ENCODE measurements around the gene CEP126. TPM values are rescaled to one million over a fixed set of nuclear protein-coding genes. Genes with fewer than 3 reads are reported as not detected.

Gene CEP126
- total RNA-seq, 1 donor from 2014 or later, result 1.1 TPM

DNA sequence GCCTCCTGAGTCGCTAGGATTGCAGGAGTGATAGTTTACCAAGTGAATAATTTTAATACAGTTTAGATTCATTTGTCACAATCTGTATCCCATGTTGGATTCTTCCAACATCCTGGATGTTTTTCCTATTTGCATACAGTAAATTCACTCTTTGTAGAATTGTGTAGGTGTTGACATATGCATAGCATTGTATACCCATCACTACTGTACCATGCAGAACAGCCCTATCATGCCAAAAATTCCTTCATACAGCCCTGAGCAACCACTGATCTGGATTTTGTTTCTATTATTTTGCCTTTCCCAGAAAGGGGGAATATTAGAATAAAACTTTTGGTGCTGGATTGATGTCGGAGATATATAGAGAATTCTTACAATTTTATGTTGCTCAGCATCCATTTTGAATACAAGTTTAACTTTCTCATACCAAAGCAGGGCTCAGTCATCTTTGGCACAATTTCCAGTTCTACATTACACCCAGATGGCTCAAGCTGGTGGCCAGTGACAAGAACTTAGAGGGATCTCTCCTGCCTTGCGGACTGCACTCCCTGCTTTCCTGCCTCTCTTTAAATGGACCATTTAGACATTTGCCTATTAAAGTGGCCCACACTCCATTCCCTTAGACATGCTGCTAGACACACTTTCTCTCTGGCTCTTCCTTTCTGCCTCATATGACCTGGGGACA is 87.0 kb downstream of the CEP126 start:
- DNase-seq (ENCODE audit: missing footprints), result no peak
- ATAC-seq, result no peak
- intact Hi-C loops (cut with DNase I), result loop anchor here (10.0 kb wide), 1 partner anchor 547 kb away; no protein-coding TSS in a partner anchor

DNA sequence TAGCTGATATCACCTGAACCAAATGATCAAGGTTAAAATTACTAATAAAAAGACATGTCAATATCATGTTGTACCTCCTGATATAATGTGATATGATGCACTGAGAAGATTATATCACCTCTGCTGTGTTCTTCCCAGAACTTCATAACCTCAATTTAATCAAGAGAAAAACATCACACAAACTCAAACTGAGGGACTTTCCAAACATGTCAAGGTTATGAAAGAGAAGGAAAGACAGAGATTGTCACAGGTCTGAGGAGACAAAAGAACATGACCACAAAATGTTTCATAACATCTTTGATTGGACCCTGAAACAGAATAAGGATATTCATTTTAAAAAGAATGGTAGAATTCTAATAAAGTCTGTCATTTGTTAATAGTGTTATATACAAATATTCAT is 89.4 kb downstream of the CEP126 start:
- DNase-seq (ENCODE audit: missing footprints) (no peak), ATAC-seq (no peak)
- intact Hi-C loops (cut with DNase I), result loop anchor here (10.0 kb wide), 1 partner anchor 549 kb away; no protein-coding TSS in a partner anchor

DNA sequence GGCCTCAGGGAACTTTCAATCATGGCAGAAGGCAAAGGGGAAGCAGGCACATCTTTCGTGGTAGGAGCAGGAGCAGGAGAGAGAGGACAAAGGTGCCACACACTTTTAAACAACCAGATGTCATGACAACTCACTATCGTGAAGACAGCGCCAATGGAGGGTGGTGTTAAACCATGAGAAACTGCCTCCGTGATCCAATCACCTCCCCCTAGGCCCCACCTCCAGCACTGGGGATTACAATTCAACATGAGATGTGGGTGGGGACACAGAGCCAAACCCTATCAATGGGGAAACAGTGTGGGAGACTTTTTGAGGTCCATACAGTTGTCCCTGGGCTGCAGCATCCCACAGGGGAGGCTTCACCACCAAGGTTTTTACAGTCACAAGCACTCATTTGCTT is 90.5 kb downstream of the CEP126 start:
- ATAC-seq, result no peak
- intact Hi-C loops (cut with DNase I), result loop anchor here (10.0 kb wide), 1 partner anchor 551 kb away; no protein-coding TSS in a partner anchor
- no peak for DNase-seq (ENCODE audit: missing footprints)

DNA sequence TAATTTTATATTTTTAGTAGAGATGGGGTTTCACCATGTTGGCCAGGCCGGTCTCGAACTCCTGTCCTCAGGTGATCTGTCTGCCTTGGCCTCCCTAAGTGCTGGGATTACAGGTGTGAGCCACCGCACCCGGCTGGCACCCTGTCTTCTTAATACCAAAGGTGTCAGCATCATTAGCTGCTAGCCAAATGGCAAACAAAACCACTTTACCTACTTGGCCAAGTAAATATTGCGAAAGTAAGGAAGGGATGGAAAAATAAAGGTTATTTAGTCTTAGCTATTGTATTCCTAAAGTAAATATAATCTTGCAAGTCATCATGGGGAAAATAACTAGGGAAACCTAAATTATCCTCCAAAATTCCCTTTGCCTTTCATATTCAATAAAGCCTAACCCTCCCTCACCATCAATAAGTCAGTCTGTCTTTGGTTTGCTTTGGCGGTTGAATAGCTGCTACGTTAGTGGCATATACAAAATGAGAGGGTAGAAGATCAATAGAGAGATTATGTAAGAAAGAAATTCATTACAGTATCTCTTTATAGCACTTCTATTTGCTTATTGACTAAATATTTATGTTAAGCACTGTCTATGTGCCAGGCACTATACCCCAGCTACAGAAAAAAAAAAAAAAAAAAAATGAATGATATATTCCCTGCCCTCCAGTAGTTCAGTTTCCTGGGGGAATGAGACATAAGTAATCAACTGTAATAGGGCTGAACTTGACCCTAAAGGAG is 92.2 kb downstream of the CEP126 start:
- DNase-seq (ENCODE audit: missing footprints) (no peak), ATAC-seq (no peak)
- intact Hi-C loops (cut with DNase I), result loop anchor here (1.0 to 10.0 kb wide), 2 partner anchors 147 to 552 kb away; no protein-coding TSS in a partner anchor

DNA sequence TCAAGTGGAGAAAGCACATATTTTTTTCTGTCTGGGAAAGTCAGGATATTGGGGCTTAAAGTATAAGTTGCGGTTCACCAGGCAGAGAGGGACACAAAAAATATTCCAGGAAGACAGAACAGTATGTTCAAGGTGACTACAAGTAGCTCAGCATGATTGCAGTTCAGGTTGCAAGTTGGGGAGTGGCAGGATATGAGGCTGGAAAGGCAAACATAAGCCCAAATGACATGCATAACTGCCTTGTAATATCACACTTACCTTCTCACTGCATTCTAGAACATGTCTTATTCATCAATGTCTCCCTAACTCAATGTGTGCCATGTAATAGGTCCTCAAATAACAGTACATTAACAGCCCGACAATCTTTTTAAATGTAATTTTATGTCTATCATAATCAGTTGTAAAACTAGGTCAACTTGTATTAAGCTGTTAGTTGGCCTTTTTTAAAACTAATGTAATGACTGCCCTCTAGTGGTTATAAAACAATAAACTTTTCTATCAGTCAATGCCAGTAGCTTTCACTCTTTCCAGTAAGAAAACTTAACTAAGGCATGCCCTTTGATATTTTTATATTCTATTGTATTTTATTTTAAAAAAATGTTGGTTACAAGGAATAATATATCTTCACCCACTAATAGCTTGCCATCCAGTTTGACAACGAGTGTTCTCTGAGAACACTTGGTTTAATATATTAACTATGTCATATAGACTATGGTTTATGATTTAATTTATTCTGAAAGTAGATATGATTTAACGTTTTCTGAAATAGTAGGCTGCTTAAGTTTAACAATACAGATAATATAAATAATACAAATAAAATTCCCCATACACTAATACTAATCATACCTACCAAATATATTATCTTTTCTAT is 93.0 kb downstream of the CEP126 start:
- intact Hi-C loops (cut with DNase I), result loop anchor here (1.0 to 10.0 kb wide), 2 partner anchors 148 to 553 kb away; no protein-coding TSS in a partner anchor
- DNase-seq (ENCODE audit: missing footprints) (no peak), ATAC-seq (no peak)

DNA sequence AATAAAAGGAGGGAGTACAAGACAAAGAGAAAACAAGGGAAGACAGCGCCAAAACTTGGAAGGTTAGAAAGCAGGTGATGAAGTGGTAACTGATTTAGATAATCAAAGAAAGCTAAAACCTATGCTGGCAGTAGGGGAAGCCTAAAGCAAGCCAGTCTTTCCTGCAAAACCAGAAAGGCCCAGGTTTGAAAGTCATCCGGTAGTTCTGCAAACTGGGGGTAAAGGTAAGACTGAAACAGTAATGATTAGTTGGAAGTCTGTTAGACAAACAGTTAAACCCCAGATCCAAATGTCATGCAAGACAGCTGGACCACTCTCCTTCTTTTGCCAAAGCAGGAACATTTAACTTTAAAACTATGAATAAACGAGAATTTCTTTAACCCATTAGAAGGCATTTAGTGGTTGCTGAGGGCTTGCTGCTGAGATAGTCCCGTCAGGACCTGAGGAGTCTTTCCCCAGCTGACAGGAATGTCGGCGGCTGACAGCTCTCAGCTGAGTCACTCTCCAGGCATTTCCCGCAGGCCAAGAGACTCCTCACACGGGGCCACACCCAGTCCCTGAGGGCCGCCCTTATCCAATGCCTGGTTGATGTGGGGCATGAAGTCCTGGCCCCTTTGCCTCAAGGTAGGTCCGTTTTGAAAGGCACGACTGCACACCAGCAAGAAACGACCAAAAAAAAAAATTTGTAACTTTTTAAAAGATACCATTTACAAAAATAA is 96.1 kb downstream of the CEP126 start:
- ATAC-seq (peak; percentile 75), DNase-seq (ENCODE audit: missing footprints) (peak; percentile 81)
- intact Hi-C loops (cut with DNase I), result no loop called here

DNA sequence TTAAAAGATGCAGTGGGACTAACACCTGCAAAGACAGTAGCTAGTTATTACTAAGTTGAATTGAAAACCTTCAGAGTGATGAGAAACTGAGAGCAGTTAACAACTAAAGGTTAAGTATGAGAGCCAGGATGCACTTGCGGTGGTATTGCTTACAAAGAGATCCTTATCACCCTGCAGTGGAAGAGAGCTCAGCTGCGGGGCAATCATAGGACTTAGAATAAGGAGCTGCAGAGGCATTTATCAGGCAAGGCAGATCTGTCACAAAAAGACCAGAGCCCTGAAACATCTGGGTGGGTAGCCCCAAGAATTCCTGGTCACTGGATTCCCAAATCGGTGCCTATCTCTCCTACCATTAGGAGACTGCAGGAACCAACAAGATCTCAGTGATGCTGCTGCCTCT is 98.1 kb downstream of the CEP126 start:
- DNase-seq (ENCODE audit: missing footprints) (no peak), ATAC-seq (no peak)
- intact Hi-C loops (cut with DNase I), result no loop called here

DNA sequence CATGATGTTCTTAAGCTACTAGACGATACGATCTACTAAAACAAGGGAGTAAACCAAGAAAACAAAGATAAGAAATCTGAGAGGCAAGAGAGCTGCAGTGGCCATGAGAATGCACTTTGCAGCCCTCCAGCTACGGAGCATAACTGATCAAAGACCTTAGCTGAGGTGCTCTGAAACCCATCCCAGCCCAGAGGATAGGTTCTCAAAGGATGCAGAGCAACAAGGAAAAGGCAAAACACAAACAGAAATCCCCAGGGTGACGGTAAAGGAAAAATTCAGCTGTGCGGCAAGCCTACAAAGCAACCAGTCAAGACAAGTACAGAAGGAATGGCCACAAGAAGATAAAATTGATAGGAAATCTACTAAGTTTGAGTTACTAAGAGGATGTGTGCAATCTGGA is 99.9 kb downstream of the CEP126 start:
- DNase-seq (ENCODE audit: missing footprints) (no peak), ATAC-seq (no peak)
- intact Hi-C loops (cut with DNase I), result no loop called here

DNA sequence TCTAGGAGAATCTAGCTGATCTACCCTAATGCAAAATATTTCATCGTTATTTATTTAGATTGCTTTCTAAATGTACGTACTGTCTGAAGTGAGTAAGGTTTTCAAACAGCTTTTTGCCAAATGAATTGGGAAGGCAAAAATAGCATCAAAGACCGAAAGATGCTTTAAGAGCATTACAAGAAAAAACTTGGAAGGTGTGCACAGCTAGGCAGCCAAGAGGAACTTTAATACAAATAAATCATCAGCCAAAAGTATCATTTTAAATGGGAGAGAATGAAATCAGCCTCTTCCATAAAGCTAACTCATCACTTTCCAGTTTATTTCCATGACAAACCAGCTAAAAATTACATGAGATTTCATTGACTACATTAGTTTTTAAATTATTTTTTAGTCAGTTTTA is 102.2 kb downstream of the CEP126 start:
- intact Hi-C loops (cut with DNase I), result no loop called here
- ATAC-seq, result no peak
- no peak for DNase-seq (ENCODE audit: missing footprints)

DNA sequence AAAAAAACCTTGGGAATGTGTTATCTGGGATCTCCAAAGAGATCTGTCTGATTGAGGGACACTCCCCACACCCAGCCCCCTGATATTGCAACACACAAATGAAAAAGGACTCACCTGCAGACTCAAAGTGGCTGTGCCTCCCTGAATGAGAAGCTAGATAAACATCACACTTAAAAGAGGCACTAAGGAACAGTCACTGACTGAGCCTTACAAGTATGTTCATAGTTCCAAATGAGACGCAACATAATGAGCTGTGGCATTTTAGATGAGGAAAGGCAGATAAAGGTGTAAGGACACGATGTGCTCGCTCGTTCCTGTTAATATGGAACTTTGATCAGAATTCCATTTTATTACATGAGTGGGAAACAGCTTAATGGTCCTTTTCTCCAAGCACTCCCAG is 111.4 kb downstream of the CEP126 start:
- no peak for ATAC-seq
- no peak for DNase-seq (ENCODE audit: missing footprints)
- intact Hi-C loops (cut with DNase I), result no loop called here

DNA sequence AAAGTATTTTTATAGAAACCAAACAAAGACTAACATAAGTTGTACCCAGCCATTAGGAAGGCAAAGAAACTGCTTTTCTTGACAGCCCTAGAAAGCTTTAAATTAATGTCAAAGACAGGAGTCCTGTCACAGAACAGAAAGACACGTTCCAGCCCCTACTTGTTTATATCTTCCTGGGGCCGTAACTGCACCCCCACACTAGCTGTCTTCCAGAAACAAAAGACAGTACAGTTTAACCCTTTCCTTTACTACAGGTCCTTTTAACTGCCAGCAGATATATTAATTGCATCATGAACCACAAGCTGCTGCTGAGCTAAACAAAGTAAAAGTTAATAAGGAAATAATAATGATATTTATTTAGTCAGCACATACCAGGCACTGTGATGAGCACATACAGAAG is 112.1 kb downstream of the CEP126 start:
- intact Hi-C loops (cut with DNase I), result no loop called here
- no peak for ATAC-seq
- no peak for DNase-seq (ENCODE audit: missing footprints)

DNA sequence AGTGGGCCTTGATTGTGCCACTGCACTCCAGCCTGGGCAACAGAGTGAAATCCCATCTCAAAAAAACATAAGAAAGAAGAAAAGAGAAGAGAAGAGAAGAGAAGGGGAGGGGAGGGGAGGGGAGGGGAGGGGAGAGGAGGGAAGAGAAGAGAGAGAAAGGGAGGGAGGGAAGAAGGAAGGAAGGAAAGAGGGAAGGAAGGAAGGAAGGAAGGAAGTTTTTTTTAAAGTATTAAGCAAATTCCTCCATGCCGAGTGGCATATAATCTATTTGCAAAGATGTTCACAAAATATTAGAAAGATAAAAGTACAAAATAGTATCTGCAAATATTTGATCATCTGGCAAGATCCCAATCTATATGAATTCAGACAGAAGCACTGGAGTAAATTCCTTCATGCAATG is 121.9 kb downstream of the CEP126 start:
- DNase-seq (ENCODE audit: missing footprints), result no peak
- intact Hi-C loops (cut with DNase I), result no loop called here

DNA sequence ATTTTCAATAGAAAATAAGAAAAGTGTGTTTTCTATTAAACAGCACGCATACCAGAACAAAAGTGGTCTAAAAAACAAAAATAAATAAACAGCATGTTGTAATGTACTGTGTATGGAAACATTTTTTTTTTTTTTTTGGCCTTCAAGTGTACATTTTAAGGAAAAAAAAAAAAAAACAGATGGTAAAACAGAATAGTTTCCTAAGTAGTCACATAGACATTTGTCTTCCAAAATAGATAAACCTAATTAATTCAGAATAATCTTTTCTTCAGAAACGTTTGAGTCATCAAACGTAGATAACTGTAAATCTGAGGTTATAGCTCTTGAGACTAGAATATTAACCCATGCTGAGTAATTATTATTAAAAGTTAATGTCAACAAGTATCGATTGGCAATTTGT is 132.0 kb downstream of the CEP126 start:
- ATAC-seq (no peak), DNase-seq (ENCODE audit: missing footprints) (no peak)
- intact Hi-C loops (cut with DNase I), result no loop called here

More for the DNA sequence above, 121.9 kb downstream of the CEP126 start:
- no peak for ATAC-seq

DNA sequence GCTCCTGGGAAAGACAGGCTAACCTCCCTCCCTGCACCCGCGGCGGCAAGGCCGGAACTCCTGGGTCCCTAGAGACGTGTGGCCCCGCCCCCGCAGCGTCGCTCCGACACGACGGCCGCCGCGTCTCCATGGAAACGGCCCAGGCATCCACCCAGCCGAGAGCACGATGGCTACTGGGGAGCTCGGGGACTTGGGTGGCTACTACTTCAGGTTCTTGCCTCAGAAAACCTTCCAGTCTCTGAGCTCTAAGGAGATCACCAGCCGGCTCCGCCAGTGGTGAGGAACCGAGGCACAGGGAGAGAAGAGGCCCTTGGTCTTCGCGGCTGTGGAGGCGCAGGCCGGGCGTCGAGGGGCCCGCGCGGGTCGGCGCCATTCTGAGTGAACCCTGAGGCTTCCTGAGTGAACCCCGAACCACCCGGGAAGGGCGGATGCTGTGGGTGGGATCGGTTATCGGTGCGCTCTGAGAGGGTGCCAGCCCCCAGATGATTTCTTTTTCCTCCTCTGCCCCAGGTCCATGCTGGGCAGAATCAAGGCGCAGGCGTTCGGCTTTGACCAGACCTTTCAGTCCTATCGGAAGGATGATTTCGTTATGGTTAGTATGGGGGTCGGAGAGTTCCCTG is 132.6 kb downstream of the CEP126 start, which contains the start of gene CFAP300:
TSS of gene CFAP300 (plus strand) at position 133 of the 620 bp plus-strand sequence. CDS start at position 167, 34 bp downstream.
- intact Hi-C loops (cut with DNase I), result no loop called here
- DNase-seq (ENCODE audit: missing footprints), result peak; percentile 95
- peak; percentile 96 for ATAC-seq
